Occipital lobe (tissue), 2 donors: ENCODE data around the gene BCDIN3D. TPM values are rescaled to one million over a fixed set of nuclear protein-coding genes. Genes with fewer than 3 reads are reported as not detected.
A peak's percentile ranks its signal among the peaks of the same experiment; 100 is the strongest.
"Not testable (repeated sequence)": the region's sequence is repeated elsewhere in the genome, so short reads cannot be mapped to it uniquely, and the experiment has no call there.

ENCODE experiments used
- DNase-seq: peaks from one replicate; lab custom pipeline; 2025; lab: John Stamatoyannopoulos, UW
- total RNA-seq: library from RNA; depleted of rRNA; stranded (reverse); fragments of >200 nt; gene quantifications from one replicate; pipeline ENCODE4 v1.2.3, GENCODE V29; 2014

Gene BCDIN3D, protein sequence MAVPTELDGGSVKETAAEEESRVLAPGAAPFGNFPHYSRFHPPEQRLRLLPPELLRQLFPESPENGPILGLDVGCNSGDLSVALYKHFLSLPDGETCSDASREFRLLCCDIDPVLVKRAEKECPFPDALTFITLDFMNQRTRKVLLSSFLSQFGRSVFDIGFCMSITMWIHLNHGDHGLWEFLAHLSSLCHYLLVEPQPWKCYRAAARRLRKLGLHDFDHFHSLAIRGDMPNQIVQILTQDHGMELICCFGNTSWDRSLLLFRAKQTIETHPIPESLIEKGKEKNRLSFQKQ
- 7.2 TPM for total RNA-seq

GRCh38 chr12:49842519-49843352 lies at the start of gene BCDIN3D:
BCDIN3D (minus strand) TSS chr12:49843106; CDS start chr12:49843087, 19 bp downstream.
- DNase-seq: peak; percentile 91

DNA sequence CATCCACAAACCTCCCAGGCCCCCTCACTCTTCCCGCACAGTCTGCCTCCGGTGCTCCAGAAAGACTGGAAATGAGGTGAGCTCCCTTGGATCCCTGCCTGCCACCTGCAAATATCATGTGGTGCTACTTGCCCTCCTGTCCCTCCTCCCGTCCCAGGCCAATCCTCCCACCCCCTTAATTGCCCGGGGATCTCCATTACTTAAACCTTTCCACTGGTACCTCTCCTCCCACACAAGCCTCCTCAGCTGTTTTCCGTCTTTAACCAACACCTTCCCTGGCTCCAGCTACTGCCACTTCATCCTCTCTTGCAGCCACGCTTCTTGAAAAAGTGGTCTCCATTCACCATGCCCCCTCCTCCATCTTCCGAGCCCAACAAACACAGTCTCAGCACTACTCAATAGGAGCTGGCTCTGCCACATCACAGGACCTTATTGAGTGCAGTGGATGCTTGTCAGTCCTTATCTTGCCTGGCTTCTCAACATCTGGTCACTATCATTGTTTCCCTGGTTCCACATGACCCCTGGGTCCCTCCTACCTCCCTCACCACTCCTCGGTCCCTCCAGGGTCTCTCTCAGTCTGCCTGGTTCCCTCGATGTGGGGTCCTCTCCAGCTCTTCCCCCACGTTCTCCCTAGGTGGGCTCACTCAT lies 49.3 kb upstream of the BCDIN3D start:
- no peak for DNase-seq

DNA sequence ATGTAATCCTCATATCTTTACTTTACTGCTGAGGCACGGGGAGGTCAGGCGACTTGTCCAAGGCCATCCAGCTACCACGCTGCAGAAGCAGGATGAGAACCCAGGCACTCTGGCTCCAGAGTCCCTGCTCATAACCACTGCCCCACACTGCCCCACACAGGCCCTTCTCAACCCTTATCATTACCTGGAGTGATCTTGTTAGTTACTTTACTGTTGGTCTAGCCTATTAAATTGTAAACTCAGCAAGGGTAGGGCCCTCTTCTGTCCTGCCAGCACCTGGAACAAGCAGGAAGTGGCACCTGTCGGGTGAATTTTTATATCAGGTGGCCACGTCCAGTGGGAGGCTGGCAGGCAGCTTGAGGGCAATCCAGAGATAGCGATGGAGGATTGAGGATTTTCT lies 48.6 kb upstream of the BCDIN3D start:
- DNase-seq: no peak

DNA sequence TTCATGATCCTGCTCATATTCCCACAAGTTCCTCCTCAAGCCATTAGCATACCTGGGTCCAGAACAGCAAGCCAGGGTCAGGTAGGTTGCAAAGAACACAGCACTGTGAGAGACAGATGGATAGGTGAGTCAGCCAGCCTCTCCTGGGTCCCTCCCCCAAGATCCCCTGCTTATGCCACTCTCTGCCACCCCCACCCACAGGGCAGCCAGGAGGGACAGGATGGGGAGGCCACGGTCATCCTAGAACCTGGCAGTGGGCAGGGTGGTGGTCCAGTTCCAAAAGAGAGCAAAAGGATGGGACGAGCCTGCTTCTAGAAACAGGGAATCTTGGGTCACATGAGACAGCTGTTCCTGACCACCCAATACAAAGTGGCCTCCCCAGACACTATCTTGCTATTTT lies 48.1 kb upstream of the BCDIN3D start:
- no peak for DNase-seq

DNA sequence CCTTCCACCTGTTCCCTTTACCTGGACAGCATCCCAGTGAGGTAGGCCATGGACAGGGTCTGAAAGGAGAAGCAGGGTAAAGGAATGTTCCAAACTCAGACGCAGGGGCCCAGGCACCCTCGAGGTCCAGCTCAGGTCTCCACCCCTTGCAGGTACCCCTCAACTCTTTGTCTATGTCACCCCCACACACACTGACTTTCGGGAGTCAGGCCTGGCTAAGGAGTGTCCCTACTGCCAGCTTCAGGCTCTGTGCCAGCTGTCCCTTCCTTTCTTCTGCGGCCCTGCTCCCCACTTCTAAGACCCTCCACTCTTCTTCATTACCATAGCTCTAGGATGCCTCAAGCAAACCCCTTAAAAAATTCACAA lies 47.2 kb upstream of the BCDIN3D start:
- DNase-seq: no peak

- DNase-seq: no peak
Observed at GRCh38 chr12:49889361-49890095, 46.6 kb upstream of the BCDIN3D start.

- DNase-seq: no peak
Observed at GRCh38 chr12:49888461-49889151, 45.7 kb upstream of the BCDIN3D start.

DNA sequence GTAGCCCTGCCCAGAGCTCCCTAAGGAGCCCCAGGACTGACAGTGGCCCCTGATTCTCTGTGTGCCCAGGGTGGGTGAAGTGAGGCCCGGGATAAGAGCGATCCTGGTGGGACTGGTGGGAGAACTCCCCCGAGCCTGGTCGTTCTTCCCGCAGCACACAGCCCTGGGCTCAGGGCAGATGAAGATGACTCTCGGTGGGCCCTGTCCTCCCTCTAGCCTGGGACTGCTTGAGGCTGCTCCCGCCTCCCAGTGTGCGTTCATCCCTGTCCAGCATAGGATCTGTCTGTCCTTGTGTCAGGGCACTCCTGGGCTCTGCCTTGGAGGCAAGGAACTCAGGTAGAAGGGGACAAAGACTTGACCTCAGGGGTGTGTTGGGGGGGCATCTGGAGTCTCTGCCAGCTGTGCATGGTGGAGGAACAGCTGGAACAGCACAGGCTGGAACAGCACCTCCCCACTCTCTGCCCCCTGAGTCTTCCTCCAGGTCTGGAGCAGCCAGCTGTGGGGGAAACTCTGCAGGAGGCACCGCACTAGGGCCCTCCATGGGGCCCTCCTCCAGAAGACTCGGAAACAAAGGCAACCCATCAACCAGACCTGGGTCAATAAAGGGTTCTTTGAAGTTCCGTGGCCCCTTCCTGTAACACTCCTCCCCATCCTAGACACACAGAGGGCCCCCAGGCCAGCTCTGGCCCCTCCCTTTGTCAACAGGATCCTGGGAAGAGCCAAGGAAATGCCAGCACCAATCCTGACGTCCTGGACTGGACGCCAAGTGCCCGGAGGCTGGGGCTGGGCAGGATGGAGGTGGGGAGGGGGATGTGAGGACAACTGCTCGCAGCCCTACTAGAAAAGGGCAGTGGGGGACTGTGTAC lies 44.9 kb upstream of the BCDIN3D start:
- no peak for DNase-seq

DNA sequence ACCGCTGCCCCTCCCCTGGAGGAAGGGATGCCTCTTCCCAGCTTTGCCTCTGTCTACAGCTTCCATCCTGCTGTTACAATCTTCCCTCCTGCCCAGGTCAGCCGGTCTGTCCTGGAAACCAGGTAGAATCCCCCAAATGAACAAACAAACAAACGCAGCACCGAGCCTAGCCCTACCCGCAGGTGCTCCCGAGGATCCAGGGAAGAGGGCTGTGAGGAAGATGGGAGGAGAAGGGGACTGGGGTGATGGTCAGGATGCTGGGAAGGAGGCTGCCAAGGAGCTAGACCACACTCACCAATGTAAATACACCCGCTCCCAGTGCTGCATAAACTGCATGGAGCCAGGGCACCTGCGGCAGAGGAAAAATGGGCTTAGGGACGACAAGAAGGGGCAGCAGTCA lies 44.2 kb upstream of the BCDIN3D start:
- no peak for DNase-seq

DNA sequence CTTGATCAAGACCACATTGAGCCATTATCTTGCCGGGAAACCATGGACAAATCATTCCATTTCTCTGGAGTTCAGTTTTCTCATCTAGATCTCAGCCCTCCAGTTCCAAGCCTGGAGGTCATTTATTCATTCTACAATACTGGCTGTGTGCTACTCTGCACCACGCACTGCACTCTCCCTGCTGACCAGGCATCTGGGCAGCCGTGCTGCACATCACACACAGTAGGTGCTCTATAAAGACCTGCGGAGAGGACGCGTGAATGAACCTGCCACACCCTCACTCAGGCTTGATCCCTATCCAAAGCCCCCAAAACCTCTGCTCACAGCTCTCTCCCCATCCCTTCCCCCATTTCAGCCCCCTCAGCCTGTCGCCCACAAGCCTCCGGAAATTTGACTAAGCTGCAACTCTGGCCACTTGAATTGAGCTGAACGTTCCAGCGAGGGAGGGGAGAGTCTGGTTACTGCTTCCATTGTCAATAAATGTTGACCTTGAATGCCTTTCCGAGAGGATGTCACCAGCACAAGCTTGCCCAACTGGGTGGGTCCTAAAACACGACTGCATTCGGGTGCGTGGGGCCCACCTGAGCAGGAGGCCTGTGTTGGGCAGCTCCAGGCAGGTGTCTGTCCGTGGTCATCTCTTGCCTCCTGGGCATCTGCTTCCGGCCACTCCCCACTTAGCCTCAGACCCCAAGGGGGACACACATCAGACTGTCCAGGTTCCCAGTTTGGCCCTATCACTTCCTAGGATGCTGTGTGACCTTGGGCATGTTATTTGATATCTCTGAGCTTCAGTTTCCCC lies 43.0 kb upstream of the BCDIN3D start:
- no peak for DNase-seq

DNA sequence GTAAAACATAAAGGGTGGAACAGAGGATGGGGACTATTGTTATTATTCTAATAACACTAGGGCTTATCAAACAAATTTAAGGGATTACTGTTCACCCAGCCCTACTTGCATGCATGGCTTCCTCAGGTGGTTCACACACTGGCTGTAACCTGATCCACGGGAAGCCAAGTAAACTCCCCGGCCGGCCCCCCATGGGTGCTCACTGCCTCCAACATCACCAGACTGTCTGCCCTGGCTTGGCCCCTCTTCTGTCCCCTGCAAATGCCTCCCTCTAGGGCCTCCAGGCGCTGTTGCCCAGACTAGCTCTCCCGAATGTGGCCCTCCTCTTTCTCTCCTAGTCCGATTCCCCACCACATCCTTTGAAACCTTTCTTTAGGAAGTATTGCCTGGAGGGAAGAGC lies 42.2 kb upstream of the BCDIN3D start:
- no peak for DNase-seq

DNA sequence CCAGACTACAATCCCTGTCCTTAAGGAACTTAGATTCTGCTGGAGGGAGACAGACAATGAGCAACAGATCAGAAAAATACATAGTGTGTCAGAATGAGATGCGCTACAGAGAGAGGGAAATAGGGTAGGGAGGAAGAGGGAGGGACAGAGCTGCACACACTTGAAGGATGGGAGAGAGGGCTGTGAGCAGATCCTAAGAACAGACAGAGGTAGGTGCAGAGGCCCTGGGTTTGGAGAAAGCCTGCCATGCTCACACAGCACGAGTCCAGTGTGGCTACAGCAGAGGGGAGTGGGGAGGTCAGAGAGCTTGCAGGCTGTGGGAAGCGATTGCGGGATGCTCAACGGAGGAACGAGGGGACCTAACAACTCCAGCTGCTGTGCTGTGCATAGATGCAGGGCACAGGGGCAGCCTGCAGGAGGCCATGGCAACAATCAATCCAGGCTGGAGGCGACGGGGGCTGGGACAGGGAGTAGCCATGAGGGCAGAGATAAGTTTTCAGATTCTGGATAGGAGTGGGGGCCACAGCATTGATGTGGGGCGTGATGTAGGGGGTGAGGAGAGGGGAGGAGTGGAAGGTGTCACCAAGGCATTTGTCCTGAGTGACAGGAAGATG lies 40.1 kb upstream of the BCDIN3D start:
- DNase-seq: no peak

DNA sequence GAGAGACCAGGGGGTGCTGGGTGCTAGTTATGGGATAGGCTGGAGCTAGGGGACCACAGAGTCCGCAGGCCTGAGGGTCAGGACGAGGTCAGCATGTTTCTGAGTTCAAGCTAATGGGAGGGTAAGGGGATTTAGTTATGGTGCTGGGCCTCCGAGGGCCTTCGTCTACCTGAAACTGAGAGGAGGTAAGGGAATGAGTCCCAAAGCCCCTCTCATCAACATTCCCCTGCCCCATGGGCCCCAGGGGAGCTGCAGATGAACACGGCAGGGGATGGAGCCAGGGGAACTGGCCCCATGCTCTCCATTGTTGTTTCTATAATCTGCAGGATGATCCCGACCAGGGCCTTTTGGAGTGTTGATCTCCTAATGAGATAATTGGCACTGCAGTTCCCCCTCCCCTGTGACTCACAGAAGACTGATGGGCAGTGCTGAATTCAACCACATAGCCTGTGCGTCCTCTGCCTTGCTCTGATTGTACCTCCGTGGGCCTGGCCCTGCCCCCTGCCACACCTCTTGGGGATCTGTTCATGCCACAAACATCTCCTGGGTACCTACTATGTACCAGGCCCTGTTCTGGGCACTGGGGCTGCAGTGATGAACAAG lies 39.4 kb upstream of the BCDIN3D start:
- DNase-seq: no peak

GRCh38 chr12:49881415-49882247 lies 38.7 kb upstream of the BCDIN3D start:
- no peak for DNase-seq

DNA sequence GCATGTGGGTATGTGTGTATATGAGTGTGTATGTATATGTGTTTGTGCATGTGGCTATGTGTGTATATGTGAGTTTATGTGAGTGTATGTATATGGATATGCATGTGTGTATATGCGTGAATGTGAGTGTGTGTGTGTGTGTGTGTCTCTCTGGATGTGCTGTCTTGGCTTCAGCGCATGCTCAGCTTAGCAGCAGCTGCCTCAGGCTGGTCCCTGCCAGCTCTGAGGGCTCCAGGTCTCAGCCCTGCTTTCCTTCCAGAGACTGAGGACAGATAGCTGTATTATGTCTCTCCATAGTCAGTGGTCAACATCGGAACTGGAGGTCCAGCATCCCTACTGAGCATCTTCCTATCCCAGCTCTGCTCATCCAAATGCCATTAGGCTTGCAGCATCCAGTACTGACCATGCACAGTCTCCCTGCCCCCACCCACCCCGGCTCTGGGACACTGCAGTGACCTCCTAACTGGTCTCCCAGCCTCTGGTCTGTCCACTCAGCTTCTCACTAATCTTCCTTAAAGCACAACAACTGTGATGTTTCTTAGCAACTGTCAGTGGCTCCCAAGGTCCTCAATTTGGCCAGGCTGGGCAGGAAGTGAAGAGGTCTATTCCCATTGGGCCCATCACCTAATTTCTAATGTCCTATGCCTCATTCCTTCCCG lies 38.0 kb upstream of the BCDIN3D start:
- no peak for DNase-seq

- not testable (repeated sequence) for DNase-seq
Observed at GRCh38 chr12:49879065-49879464, 36.2 kb upstream of the BCDIN3D start.

DNA sequence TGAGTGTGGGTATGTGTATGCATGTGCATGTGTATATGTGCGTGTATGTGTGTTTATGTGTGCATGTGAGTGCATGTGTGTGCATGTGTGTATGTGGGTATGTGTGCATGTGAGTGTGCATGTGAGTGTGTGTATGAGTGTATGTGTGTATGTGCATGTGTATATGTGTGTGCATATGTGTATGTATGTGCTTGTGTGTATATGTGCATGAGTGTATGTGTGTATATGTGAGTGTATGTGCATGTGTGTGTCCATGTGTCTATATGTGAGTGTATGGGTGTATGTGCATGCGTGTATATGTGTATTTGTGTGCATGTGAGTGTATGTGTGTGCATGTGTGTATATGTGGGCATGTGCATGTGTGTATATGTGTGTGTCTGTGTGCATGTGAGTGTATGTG lies 35.1 kb upstream of the BCDIN3D start:
- DNase-seq: no peak
